GM23338 (cell line): Measurements from ENCODE around the gene MCTP2. TPM values are rescaled to one million over a fixed set of nuclear protein-coding genes. Genes with fewer than 3 reads are reported as not detected.

Experiments used
- ATAC-seq: fragments of 200-7000 bp; cut with Tn5 transposase; 3 replicates; pipeline ENCODE4 v1.9.1; 2020
- DNase-seq: peaks from one replicate; pipeline ENCODE4 v3.0.0-alpha.2; 2015; ENCODE audit warnings: low spot score
- H2AFZ ChIP-seq: fragments of 200-600 bp; sonication (generic); 2 replicates; pipeline ENCODE4 v1.8.0; 2016; ENCODE audit warnings: antibody characterized with exemption, mild to moderate bottlenecking, moderate library complexity
- H3F3A ChIP-seq: fragments of 200-600 bp; sonication (generic); replicated peaks from 2 replicates; pipeline ENCODE4 v1.8.0; 2017; ENCODE audit warnings: antibody characterized with exemption, mixed run types, low read depth
- H3K27ac ChIP-seq: fragments of 200-600 bp; sonication (generic); 2 replicates; pipeline ENCODE4 v1.6.1; 2016; ENCODE audit warnings: low read depth
- H3K27me3 ChIP-seq: fragments of 200-600 bp; sonication (generic); 2 replicates; pipeline ENCODE4 v1.8.0; 2016; ENCODE audit warnings: mild to moderate bottlenecking, mixed run types, moderate library complexity; ENCODE audit not compliant: insufficient read depth
- H3K36me3 ChIP-seq: fragments of 200-600 bp; sonication (generic); 2 replicates; pipeline ENCODE4 v1.8.0; 2016; ENCODE audit warnings: mild to moderate bottlenecking; ENCODE audit not compliant: insufficient read depth
- H3K4me1 ChIP-seq: fragments of 200-600 bp; sonication (generic); 2 replicates; pipeline ENCODE4 v1.8.0; 2016; ENCODE audit warnings: mild to moderate bottlenecking, moderate library complexity; ENCODE audit not compliant: insufficient read depth
- H3K4me2 ChIP-seq: fragments of 200-600 bp; sonication (generic); 2 replicates; pipeline ENCODE4 v1.7.1; 2017; ENCODE audit warnings: mixed run types
- H3K4me3 ChIP-seq: fragments of 200-600 bp; sonication (generic); 2 replicates; pipeline ENCODE4 v1.6.1; 2016; ENCODE audit warnings: mixed run types
- H3K79me2 ChIP-seq: fragments of 200-600 bp; sonication (generic); replicated peaks from 2 replicates; pipeline ENCODE4 v1.8.0; 2017; ENCODE audit warnings: mild to moderate bottlenecking; ENCODE audit not compliant: insufficient read depth
- H3K9me2 ChIP-seq: fragments of 200-600 bp; sonication (generic); 2 replicates; pipeline ENCODE4 v1.8.0; 2017; ENCODE audit not compliant: insufficient read depth
- H4K20me1 ChIP-seq: fragments of 200-600 bp; sonication (generic); replicated peaks from 2 replicates; pipeline ENCODE4 v1.8.0; 2017; ENCODE audit warnings: mild to moderate bottlenecking; ENCODE audit not compliant: insufficient read depth
- H3K27ac Mint-ChIP-seq: 2 replicates; pipeline ENCODE4 v1.8.0; 2020; ENCODE audit warnings: inconsistent platforms, mild to moderate bottlenecking, moderate library complexity, mixed read lengths
- H3K27me3 Mint-ChIP-seq: 3 replicates; pipeline ENCODE4 v1.8.0; 2022; ENCODE audit warnings: low read depth, mild to moderate bottlenecking, moderate library complexity, mixed read lengths, inconsistent platforms; ENCODE audit not compliant: insufficient read depth, poor library complexity
- H3K36me3 Mint-ChIP-seq: 3 replicates; pipeline ENCODE4 v1.8.0; 2021; ENCODE audit warnings: low read depth, mild to moderate bottlenecking, inconsistent platforms, moderate library complexity, mixed read lengths
- H3K4me1 Mint-ChIP-seq: 3 replicates; pipeline ENCODE4 v1.8.0; 2020; ENCODE audit warnings: mild to moderate bottlenecking, inconsistent platforms, mixed read lengths
- H3K4me3 Mint-ChIP-seq: 3 replicates; pipeline ENCODE4 v1.8.0; 2021; ENCODE audit warnings: moderate library complexity, mild to moderate bottlenecking, inconsistent platforms, mixed read lengths
- H3K9me3 Mint-ChIP-seq: 3 replicates; pipeline ENCODE4 v1.8.0; 2020; ENCODE audit warnings: moderate library complexity, mild to moderate bottlenecking, inconsistent platforms, mixed read lengths
- CREB1 ChIP-seq: fragments of 250-450 bp; sonication (Bioruptor Pico); IDR thresholded peaks from 2 replicates; pipeline ENCODE4 v1.5.0; 2020; ENCODE audit warnings: low read depth, mild to moderate bottlenecking, moderate library complexity
- EZH2phosphoT487 ChIP-seq: fragments of 200-600 bp; sonication (generic); IDR thresholded peaks from one replicate; pipeline ENCODE4 v1.8.1; 2018; ENCODE audit warnings: antibody characterized with exemption; ENCODE audit not compliant: unreplicated experiment
- NANOG ChIP-seq: IDR thresholded peaks from 2 replicates; pipeline ENCODE4 v1.6.1; 2016; ENCODE audit warnings: antibody characterized with exemption, borderline replicate concordance
- ZNF114 ChIP-seq: fragments of 250-450 bp; sonication (Bioruptor Pico); IDR thresholded peaks from 2 replicates; pipeline ENCODE4 v1.5.0; 2020; ENCODE audit warnings: mild to moderate bottlenecking, moderate library complexity
- ZNF331 ChIP-seq: fragments of 250-450 bp; sonication (Bioruptor Pico); IDR thresholded peaks from 2 replicates; pipeline ENCODE4 v1.5.0; 2020; ENCODE audit warnings: low read depth, mild to moderate bottlenecking, moderate library complexity
- polyA plus RNA-seq: library from polyadenylated mRNA; unstranded; fragments of >200 nt; fragmentation: Nextera tagmentation; extraction: Ambion mirVana; gene quantifications from 2 replicates; pipeline ENCODE4 v1.2.1, GENCODE V29; 2016
- total RNA-seq: library from RNA; depleted of rRNA; stranded (reverse); fragments of >200 nt; shearing (Covaris generic); gene quantifications from 2 replicates; pipeline ENCODE4 v1.2.3, GENCODE V29; 2014
- TF ChIP-seq, protein P1 (sequence below): IDR thresholded peaks from one replicate; pipeline ENCODE4 v1.6.1; 2018; ENCODE audit warnings: antibody characterized with exemption; ENCODE audit not compliant: unreplicated experiment
- TF ChIP-seq, protein P2 (sequence below): fragments of 250-450 bp; sonication (Bioruptor Pico); IDR thresholded peaks from 2 replicates; pipeline ENCODE4 v1.5.0; 2020; ENCODE audit warnings: mild to moderate bottlenecking, moderate library complexity

Gene MCTP2
- total and polyA plus RNA-seq, 2 experiments from 2014 or later = 1.8 to 5.5 TPM

DNA sequence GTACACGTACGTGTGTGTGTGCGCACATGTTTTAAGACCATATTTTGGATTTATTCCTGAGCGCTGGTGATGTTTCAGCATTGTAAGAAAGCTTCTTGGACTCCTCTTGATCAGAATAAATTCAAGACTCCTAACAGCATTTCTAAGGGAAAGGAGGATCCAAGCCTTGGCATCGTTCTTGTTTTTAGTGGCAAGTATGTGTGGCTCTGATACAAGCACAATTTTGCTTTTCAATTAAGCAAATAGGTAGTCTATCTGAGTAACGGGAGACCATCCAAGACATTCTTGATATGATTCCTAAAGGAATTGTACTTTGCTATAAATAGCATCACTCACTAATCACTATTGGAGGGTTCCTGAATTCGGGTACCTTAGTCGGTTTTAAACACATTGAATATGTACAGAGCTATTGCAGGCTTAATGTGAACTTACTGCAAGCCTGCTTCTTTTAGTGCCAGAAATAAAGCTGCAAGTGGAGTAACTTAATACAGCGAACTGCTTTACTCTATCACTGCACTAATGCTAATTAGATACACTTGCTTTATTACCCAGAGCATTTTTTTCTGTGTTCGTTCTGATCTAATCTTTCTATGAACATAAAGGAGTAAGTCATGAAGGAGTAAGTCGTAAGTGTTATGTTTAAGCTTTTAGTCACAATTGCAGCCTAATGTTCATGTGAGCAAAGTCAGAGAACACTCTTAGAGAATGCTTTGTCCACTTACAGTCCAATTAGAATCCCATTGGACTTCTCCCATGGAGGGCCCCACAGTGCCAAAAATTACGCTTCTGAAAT is 186.3 kb downstream of the MCTP2 start (continued):
- TF ChIP-seq, protein P1, sequence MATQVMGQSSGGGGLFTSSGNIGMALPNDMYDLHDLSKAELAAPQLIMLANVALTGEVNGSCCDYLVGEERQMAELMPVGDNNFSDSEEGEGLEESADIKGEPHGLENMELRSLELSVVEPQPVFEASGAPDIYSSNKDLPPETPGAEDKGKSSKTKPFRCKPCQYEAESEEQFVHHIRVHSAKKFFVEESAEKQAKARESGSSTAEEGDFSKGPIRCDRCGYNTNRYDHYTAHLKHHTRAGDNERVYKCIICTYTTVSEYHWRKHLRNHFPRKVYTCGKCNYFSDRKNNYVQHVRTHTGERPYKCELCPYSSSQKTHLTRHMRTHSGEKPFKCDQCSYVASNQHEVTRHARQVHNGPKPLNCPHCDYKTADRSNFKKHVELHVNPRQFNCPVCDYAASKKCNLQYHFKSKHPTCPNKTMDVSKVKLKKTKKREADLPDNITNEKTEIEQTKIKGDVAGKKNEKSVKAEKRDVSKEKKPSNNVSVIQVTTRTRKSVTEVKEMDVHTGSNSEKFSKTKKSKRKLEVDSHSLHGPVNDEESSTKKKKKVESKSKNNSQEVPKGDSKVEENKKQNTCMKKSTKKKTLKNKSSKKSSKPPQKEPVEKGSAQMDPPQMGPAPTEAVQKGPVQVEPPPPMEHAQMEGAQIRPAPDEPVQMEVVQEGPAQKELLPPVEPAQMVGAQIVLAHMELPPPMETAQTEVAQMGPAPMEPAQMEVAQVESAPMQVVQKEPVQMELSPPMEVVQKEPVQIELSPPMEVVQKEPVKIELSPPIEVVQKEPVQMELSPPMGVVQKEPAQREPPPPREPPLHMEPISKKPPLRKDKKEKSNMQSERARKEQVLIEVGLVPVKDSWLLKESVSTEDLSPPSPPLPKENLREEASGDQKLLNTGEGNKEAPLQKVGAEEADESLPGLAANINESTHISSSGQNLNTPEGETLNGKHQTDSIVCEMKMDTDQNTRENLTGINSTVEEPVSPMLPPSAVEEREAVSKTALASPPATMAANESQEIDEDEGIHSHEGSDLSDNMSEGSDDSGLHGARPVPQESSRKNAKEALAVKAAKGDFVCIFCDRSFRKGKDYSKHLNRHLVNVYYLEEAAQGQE = no peak
- no peak for TF ChIP-seq EZH2phosphoT487
- TF ChIP-seq ZNF114 (CRISPR knock-in tag) = no peak

DNA sequence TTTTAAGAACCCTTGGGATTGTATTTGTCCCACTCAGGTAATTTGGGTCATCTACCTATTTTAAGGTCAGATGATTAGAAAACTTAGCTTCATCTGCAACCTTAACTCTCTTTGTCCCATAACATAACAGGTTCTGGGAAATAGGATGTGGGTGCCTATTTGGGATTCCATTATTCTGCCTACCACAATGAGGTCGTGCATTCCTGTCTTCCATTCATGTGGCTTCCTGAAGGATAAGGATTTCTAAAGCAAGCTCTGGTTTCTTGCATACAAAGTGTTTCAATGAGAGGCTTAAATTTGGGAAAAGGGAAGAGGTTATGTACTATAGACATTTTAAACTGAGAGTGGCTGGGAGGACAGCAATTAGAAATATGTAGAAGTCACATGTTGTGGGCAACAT is 190.3 kb downstream of the MCTP2 start:
- no peak overlapping the region for H3K27ac Mint-ChIP-seq
- H3K4me3 Mint-ChIP-seq = no peak overlapping the region
- Histone ChIP-seq H3K36me3 (no peaks in the 10 kb centered on the region; the same call in 1 of the 2 replicates), H3K4me2 (no peak overlapping the region), H2AFZ (no peak overlapping the region), H3K27ac (no peak overlapping the region), H3K4me1 (no peaks in the 10 kb centered on the region), H4K20me1 (no peaks in the 10 kb centered on the region), H3K27me3 (no peaks in the 10 kb centered on the region), H3F3A (no peaks in the 10 kb centered on the region), H3K79me2 (no peaks in the 10 kb centered on the region), H3K9me2 (peaks cover 4% of the 10 kb centered on the region), H3K4me3 (no peak overlapping the region)
- TF ChIP-seq CREB1 = no peak
- TF ChIP-seq ZNF331 (CRISPR knock-in tag) = no peak
- TF ChIP-seq ZNF114 (CRISPR knock-in tag) = no peak
- no peak for TF ChIP-seq NANOG
- TF ChIP-seq, protein P1 = no peak
- TF ChIP-seq, protein P2, sequence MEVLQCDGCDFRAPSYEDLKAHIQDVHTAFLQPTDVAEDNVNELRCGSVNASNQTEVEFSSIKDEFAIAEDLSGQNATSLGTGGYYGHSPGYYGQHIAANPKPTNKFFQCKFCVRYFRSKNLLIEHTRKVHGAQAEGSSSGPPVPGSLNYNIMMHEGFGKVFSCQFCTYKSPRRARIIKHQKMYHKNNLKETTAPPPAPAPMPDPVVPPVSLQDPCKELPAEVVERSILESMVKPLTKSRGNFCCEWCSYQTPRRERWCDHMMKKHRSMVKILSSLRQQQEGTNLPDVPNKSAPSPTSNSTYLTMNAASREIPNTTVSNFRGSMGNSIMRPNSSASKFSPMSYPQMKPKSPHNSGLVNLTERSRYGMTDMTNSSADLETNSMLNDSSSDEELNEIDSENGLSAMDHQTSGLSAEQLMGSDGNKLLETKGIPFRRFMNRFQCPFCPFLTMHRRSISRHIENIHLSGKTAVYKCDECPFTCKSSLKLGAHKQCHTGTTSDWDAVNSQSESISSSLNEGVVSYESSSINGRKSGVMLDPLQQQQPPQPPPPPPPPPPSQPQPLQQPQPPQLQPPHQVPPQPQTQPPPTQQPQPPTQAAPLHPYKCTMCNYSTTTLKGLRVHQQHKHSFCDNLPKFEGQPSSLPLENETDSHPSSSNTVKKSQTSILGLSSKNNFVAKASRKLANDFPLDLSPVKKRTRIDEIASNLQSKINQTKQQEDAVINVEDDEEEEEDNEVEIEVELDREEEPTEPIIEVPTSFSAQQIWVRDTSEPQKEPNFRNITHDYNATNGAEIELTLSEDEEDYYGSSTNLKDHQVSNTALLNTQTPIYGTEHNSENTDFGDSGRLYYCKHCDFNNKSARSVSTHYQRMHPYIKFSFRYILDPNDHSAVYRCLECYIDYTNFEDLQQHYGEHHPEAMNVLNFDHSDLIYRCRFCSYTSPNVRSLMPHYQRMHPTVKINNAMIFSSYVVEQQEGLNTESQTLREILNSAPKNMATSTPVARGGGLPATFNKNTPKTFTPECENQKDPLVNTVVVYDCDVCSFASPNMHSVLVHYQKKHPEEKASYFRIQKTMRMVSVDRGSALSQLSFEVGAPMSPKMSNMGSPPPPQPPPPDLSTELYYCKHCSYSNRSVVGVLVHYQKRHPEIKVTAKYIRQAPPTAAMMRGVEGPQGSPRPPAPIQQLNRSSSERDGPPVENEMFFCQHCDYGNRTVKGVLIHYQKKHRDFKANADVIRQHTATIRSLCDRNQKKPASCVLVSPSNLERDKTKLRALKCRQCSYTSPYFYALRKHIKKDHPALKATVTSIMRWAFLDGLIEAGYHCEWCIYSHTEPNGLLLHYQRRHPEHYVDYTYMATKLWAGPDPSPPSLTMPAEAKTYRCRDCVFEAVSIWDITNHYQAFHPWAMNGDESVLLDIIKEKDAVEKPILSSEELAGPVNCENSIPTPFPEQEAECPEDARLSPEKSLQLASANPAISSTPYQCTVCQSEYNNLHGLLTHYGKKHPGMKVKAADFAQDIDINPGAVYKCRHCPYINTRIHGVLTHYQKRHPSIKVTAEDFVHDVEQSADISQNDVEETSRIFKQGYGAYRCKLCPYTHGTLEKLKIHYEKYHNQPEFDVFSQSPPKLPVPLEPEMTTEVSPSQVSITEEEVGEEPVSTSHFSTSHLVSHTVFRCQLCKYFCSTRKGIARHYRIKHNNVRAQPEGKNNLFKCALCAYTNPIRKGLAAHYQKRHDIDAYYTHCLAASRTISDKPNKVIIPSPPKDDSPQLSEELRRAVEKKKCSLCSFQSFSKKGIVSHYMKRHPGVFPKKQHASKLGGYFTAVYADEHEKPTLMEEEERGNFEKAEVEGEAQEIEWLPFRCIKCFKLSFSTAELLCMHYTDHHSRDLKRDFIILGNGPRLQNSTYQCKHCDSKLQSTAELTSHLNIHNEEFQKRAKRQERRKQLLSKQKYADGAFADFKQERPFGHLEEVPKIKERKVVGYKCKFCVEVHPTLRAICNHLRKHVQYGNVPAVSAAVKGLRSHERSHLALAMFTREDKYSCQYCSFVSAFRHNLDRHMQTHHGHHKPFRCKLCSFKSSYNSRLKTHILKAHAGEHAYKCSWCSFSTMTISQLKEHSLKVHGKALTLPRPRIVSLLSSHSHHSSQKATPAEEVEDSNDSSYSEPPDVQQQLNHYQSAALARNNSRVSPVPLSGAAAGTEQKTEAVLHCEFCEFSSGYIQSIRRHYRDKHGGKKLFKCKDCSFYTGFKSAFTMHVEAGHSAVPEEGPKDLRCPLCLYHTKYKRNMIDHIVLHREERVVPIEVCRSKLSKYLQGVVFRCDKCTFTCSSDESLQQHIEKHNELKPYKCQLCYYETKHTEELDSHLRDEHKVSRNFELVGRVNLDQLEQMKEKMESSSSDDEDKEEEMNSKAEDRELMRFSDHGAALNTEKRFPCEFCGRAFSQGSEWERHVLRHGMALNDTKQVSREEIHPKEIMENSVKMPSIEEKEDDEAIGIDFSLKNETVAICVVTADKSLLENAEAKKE (CRISPR knock-in tag) = no peak
- ATAC-seq (no peak), DNase-seq (no peak)
- H3K27me3 Mint-ChIP-seq = peaks cover 2% of the 10 kb centered on the region
- no peaks in the 10 kb centered on the region for H3K4me1 Mint-ChIP-seq
- H3K36me3 Mint-ChIP-seq = no peaks in the 10 kb centered on the region
- no peaks in the 10 kb centered on the region; the same call in 2 of the 3 replicates for H3K9me3 Mint-ChIP-seq
